Left lobe of liver (tissue), 2 donors: ENCODE measurements around the gene SMIM8. TPM values are rescaled to one million over a fixed set of nuclear protein-coding genes. Genes with fewer than 3 reads are reported as not detected.
A peak's percentile ranks its signal among the peaks of the same experiment; 100 is the strongest.

Experiments
- ATAC-seq: fragments of 200-7000 bp; cut with Tn5 transposase; one replicate; pipeline ENCODE4 v1.9.1; 2020; ENCODE audit warnings: mild to moderate bottlenecking, moderate library complexity
- DNase-seq: peaks from one replicate; pipeline ENCODE4 v3.0.0-alpha.2; 2020; ENCODE audit warnings: low spot score
- total RNA-seq: library from RNA; stranded (reverse); gene quantifications from one replicate; pipeline ENCODE4 v1.2.1, GENCODE V29; 2021
- donor health status: DM: no; HTN: no; CAD: no; lungs with moderate emphysema.
- donor health status: DM: no; HTN: yes; CAD: no.

The SMIM8 gene
- total RNA-seq, 1 donor from 2014 or later: 5.0 TPM

- ATAC-seq (no peak), DNase-seq (no peak)
Measured at GRCh38 chr6:87382861-87383260, 60.5 kb downstream of the SMIM8 start.

GRCh38 chr6:87384038-87384437 is 61.6 kb downstream of the SMIM8 start:
- DNase-seq: no peak
- ATAC-seq: no peak

GRCh38 chr6:87384449-87384848 is 62.1 kb downstream of the SMIM8 start:
- ATAC-seq (no peak), DNase-seq (no peak)

GRCh38 chr6:87391334-87391733 is 68.9 kb downstream of the SMIM8 start:
- peak; percentile 98 for ATAC-seq
- peak; percentile 55 for DNase-seq

Other genes with a start within 250 kb of the SMIM8 start
- gene CGA, start 227.5 kb upstream of the SMIM8 start, total RNA-seq: 0.25 TPM
- 12.9 TPM for gene ZNF292, start 167.0 kb upstream of the SMIM8 start, total RNA-seq
- not detected for gene GJB7, start 6.7 kb downstream of the SMIM8 start, total RNA-seq
- gene C6orf163, start 22.2 kb downstream of the SMIM8 start, total RNA-seq: 1.2 TPM
- not detected for gene CFAP206, start 85.4 kb downstream of the SMIM8 start, total RNA-seq
- gene SLC35A1, start 150.4 kb downstream of the SMIM8 start, total RNA-seq: 9.1 TPM